ENCODE measurements around the gene CNTN5. TPM values are rescaled to one million over a fixed set of nuclear protein-coding genes. Genes with fewer than 3 reads are reported as not detected.

The CNTN5 gene
- total RNA-seq, 1 experiment from 2014 or later = not detected

DNA sequence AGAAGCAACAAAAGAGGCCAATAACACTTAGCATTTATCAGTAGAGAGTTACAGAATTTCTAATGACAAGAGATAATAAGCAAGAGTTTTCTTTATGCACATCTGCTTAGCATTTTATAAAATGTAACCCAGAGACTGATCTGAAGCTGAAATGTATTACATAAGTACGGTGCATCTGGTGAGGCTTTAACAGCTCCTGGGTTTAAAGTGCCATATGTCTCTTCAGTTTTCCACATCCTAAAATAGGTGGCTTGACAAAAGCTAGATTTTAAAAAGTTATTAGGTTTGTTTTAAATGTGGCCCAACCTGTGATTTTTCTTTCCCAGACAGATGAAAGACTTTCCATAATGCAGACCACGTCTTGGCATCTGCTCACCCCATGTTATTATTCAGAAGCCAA is 1045.7 kb downstream of the CNTN5 start:
- Histone ChIP-seq H2AK5ac (ENCODE audit: insufficient read length, low read length) (no peak overlapping the region), H3K56ac (ENCODE audit: insufficient read length, low read depth, low read length) (no peak overlapping the region), H4K20me1 (ENCODE audit: control insufficient read depth, insufficient read depth, insufficient read length) (no peaks in the 10 kb centered on the region), H2BK20ac (ENCODE audit: low read depth, low read length, poor library complexity, severe bottlenecking) (no peak overlapping the region), H3K4me1 (ENCODE audit: insufficient read depth, low read length) (no peaks in the 10 kb centered on the region), H3K9ac (ENCODE audit: extremely low read depth, insufficient read length, low read length) (no peak overlapping the region), H2BK120ac (ENCODE audit: low read depth, low read length, poor library complexity, severe bottlenecking) (no peak overlapping the region), H2AFZ (ENCODE audit: low read length) (no peak overlapping the region), H3K18ac (ENCODE audit: insufficient read length, low read depth, low read length) (no peak overlapping the region), H4K91ac (ENCODE audit: insufficient read length, low read depth, low read length) (no peak overlapping the region), H2BK12ac (ENCODE audit: insufficient read length, low read depth, low read length) (no peak overlapping the region), H2BK15ac (ENCODE audit: low read depth, low read length) (no peak overlapping the region), H4K8ac (replicated peaks; ENCODE audit: insufficient read length, low read depth, low read length) (no peak overlapping the region), H3K4me2 (ENCODE audit: insufficient read depth, insufficient read length, low read length) (no peak overlapping the region), H2BK5ac (ENCODE audit: insufficient read length, low read length) (no peak overlapping the region), H4K5ac (ENCODE audit: insufficient read length, low read depth, low read length) (no peak overlapping the region), H3K79me2 (ENCODE audit: insufficient read depth, low read length) (no peaks in the 10 kb centered on the region), H3K23me2 (ENCODE audit: insufficient read length, low read depth, low read length, poor library complexity, severe bottlenecking) (no peaks in the 10 kb centered on the region), H3K23ac (ENCODE audit: insufficient read length, low read depth, low read length) (no peak overlapping the region), H3K27me3 (ENCODE audit: insufficient read depth, low read length) (no peaks in the 10 kb centered on the region), H3K27ac (ENCODE audit: insufficient read length, low read depth, low read length) (no peak overlapping the region), H3K4ac (ENCODE audit: low read depth, low read length) (no peak overlapping the region), H3K14ac (ENCODE audit: insufficient read depth, low read length) (no peak overlapping the region), H3K79me1 (ENCODE audit: insufficient read depth, low read depth, low read length, poor library complexity, severe bottlenecking) (no peaks in the 10 kb centered on the region), H3K9me3 (ENCODE audit: control insufficient read depth, low read depth, low read length) (no peaks in the 10 kb centered on the region), H3T11ph (ENCODE audit: low read length) (no peak overlapping the region)
- H3K27me3 Mint-ChIP-seq (ENCODE audit: low read depth) = no peaks in the 10 kb centered on the region; the same call in 1 of the 2 replicates
- TF ChIP-seq, protein P1, sequence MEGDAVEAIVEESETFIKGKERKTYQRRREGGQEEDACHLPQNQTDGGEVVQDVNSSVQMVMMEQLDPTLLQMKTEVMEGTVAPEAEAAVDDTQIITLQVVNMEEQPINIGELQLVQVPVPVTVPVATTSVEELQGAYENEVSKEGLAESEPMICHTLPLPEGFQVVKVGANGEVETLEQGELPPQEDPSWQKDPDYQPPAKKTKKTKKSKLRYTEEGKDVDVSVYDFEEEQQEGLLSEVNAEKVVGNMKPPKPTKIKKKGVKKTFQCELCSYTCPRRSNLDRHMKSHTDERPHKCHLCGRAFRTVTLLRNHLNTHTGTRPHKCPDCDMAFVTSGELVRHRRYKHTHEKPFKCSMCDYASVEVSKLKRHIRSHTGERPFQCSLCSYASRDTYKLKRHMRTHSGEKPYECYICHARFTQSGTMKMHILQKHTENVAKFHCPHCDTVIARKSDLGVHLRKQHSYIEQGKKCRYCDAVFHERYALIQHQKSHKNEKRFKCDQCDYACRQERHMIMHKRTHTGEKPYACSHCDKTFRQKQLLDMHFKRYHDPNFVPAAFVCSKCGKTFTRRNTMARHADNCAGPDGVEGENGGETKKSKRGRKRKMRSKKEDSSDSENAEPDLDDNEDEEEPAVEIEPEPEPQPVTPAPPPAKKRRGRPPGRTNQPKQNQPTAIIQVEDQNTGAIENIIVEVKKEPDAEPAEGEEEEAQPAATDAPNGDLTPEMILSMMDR (conservative IDR thresholded peaks at IDR 0.05) = no peak
- no peaks in the 10 kb centered on the region for H3K36me3 Mint-ChIP-seq (ENCODE audit: insufficient read depth in 1 of 3, low read depth in 3 of 3)
- no peak overlapping the region for H3K27ac Mint-ChIP-seq
- DNase-seq = no peak
- H3K4me1 Mint-ChIP-seq = peaks cover 4 to 7% of the 10 kb centered on the region in 2 experiments; a peak in 3 of 4 replicates
- H3K4me3 Mint-ChIP-seq = no peak overlapping the region
- WGBS (ENCODE audit: extremely low coverage, insufficient read length, low lambda C conversion rate) = no CpG with 5 or more reads among the region's 2 CpGs
- no peaks in the 10 kb centered on the region for H3K9me3 Mint-ChIP-seq
